Right lobe of liver (tissue), 4 donors: ENCODE measurements around the gene PER2.

Experiments used
- POLR2A ChIP-seq: fragments of 450-650 bp; IDR thresholded peaks from one replicate; pipeline ENCODE4 v1.6.1; 2017; ENCODE audit warnings: antibody characterized with exemption, mild to moderate bottlenecking
- TF ChIP-seq, protein P1 (sequence below), 4 donors: fragments of 200-600 bp in 3 of 4; fragments of 450-650 bp in 1 of 4; IDR thresholded peaks; one replicate each; pipeline versions ENCODE4 v1.5.1 to v1.8.0; 2016 to 2022; ENCODE audit warnings: antibody characterized with exemption in 4 of 4, mild to moderate bottlenecking in 2 of 4
- donor health status: DM: no; HTN: no; CAD: no.
- donor health status: DM: no; HTN: no; CAD: no.
- donor health status: DM: no; HTN: yes; CAD: no.

DNA sequence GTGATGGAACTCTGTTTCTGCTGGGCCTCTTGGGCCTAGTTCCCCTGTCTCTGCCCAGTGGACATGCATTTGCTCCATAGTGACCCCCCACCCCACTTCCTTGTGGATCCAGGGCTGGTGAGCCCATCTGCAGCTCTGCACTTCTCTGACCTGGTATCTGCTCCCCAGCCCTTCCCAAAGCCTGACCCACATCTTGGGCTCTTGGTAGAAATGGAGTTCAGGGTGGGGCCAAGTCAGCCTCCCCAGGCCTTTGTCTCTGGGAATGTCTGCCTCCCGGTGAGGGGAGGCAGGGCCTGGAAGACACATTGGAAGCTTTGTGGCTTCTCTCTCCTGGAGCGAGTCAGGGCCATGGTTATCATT lies 25.6 kb upstream of the PER2 start:
- TF ChIP-seq POLR2A = no peak
- TF ChIP-seq, protein P1, sequence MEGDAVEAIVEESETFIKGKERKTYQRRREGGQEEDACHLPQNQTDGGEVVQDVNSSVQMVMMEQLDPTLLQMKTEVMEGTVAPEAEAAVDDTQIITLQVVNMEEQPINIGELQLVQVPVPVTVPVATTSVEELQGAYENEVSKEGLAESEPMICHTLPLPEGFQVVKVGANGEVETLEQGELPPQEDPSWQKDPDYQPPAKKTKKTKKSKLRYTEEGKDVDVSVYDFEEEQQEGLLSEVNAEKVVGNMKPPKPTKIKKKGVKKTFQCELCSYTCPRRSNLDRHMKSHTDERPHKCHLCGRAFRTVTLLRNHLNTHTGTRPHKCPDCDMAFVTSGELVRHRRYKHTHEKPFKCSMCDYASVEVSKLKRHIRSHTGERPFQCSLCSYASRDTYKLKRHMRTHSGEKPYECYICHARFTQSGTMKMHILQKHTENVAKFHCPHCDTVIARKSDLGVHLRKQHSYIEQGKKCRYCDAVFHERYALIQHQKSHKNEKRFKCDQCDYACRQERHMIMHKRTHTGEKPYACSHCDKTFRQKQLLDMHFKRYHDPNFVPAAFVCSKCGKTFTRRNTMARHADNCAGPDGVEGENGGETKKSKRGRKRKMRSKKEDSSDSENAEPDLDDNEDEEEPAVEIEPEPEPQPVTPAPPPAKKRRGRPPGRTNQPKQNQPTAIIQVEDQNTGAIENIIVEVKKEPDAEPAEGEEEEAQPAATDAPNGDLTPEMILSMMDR (IDR thresholded peaks at IDR 0.05) = no peak
